Nephron progenitor cell (in vitro differentiated cells): ENCODE results near the gene LRRTM3.

ENCODE experiments used
- DNase-seq: peaks from one replicate; pipeline ENCODE4 v3.0.0; 2021
- H3K27ac Mint-ChIP-seq: 2 replicates; pipeline ENCODE4 v1.8.0; 2021; ENCODE audit warnings: mild to moderate bottlenecking, moderate library complexity, mixed read lengths
- H3K27me3 Mint-ChIP-seq: 2 replicates; pipeline ENCODE4 v1.8.0; 2021; ENCODE audit warnings: mild to moderate bottlenecking, low read depth, mixed read lengths; ENCODE audit not compliant: poor library complexity
- H3K36me3 Mint-ChIP-seq: 2 replicates; pipeline ENCODE4 v1.8.0; 2021; ENCODE audit warnings: low read depth, mixed read lengths
- H3K4me1 Mint-ChIP-seq: 2 replicates; pipeline ENCODE4 v1.8.0; 2021; ENCODE audit warnings: mixed read lengths
- H3K4me3 Mint-ChIP-seq: 2 replicates; pipeline ENCODE4 v1.8.0; 2021; ENCODE audit warnings: mild to moderate bottlenecking, moderate library complexity, mixed read lengths
- H3K9me3 Mint-ChIP-seq: 2 replicates; pipeline ENCODE4 v1.8.0; 2021; ENCODE audit warnings: mild to moderate bottlenecking, moderate library complexity, mixed read lengths
- TF ChIP-seq, protein P1 (sequence below): fragments of 200-600 bp; sonication (generic); IDR thresholded peaks from 2 replicates; pipeline ENCODE4 v1.5.0; 2021; ENCODE audit warnings: antibody characterized with exemption

LRRTM3 gene

DNA sequence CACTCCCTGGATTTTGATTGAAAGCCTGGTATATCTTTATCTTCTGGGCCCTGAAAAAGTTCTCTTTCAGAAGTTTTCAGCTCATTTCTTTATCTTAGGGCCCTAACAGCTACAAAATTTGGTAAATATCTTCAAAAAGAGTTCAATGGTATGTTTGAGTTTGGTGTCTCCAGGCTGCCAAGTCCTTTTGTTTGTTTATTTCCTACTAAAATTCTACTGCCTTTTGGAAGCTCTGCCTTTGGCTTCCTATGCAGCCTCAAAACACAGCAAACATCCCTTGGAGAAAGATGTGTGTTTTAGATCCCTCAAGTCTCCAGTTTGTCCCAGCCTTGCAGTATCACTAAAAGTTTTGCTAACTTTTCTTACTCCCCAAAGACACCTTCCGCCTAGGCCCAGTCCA, 146.8 kb downstream of the LRRTM3 start:
- H3K27ac Mint-ChIP-seq: no peak overlapping the region
- no peak overlapping the region for H3K4me3 Mint-ChIP-seq
- no peak for DNase-seq
- no peaks in the 10 kb centered on the region for H3K27me3 Mint-ChIP-seq
- TF ChIP-seq, protein P1, sequence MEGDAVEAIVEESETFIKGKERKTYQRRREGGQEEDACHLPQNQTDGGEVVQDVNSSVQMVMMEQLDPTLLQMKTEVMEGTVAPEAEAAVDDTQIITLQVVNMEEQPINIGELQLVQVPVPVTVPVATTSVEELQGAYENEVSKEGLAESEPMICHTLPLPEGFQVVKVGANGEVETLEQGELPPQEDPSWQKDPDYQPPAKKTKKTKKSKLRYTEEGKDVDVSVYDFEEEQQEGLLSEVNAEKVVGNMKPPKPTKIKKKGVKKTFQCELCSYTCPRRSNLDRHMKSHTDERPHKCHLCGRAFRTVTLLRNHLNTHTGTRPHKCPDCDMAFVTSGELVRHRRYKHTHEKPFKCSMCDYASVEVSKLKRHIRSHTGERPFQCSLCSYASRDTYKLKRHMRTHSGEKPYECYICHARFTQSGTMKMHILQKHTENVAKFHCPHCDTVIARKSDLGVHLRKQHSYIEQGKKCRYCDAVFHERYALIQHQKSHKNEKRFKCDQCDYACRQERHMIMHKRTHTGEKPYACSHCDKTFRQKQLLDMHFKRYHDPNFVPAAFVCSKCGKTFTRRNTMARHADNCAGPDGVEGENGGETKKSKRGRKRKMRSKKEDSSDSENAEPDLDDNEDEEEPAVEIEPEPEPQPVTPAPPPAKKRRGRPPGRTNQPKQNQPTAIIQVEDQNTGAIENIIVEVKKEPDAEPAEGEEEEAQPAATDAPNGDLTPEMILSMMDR: no peak
- no peaks in the 10 kb centered on the region for H3K9me3 Mint-ChIP-seq
- no peaks in the 10 kb centered on the region for H3K36me3 Mint-ChIP-seq
- H3K4me1 Mint-ChIP-seq: no peaks in the 10 kb centered on the region

DNA sequence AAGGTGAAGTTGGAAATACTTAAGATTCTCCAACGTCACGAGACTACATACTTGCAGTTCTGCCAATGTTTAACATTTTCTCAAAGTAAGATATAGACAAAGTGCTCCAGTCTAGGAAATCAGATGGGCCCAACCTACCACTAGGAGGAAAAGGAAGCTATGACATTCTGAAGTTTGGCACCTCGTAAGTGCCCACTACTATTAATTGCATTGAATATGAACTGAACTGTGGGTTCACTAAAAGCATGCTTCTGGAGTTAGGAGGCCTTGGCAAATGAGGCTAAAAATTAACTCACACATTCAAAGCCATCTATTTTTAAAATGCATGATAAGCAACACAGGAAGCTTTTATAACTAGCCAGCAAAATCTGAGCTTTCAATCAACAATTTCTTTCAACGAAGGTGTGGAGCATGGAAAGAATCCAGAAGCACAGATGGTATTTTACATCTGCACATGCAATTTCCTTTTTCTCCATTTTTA, 149.7 kb downstream of the LRRTM3 start:
- Mint-ChIP-seq H3K27ac (no peak overlapping the region), H3K4me1 (no peaks in the 10 kb centered on the region), H3K36me3 (no peaks in the 10 kb centered on the region), H3K27me3 (peaks cover 4% of the 10 kb centered on the region), H3K4me3 (no peak overlapping the region), H3K9me3 (no peaks in the 10 kb centered on the region)
- TF ChIP-seq, protein P1: no peak
- no peak for DNase-seq

DNA sequence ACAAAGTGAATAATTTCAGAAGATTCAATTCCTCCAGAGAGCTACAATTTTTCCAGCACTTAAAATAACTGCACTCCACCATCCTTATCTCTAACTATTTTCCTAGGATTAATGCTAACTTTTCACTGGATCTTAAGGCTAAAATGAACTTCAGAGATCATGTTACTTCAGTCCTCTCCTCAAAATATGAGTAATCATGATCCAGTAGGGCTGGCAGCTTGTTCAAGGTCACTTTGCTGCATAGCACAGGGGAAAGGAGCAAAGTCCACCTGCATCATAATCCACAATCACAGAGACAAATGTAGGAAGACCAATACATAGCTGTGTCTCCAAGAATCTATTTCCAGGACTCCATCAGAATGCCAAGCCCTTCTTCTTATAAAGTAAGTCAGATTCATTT, 150.3 kb downstream of the LRRTM3 start:
- TF ChIP-seq, protein P1: no peak
- H3K9me3 Mint-ChIP-seq: no peaks in the 10 kb centered on the region
- H3K36me3 Mint-ChIP-seq: no peaks in the 10 kb centered on the region
- no peak overlapping the region for H3K27ac Mint-ChIP-seq
- DNase-seq: no peak
- H3K4me3 Mint-ChIP-seq: no peak overlapping the region
- H3K4me1 Mint-ChIP-seq: no peaks in the 10 kb centered on the region
- H3K27me3 Mint-ChIP-seq: peaks cover 4% of the 10 kb centered on the region

DNA sequence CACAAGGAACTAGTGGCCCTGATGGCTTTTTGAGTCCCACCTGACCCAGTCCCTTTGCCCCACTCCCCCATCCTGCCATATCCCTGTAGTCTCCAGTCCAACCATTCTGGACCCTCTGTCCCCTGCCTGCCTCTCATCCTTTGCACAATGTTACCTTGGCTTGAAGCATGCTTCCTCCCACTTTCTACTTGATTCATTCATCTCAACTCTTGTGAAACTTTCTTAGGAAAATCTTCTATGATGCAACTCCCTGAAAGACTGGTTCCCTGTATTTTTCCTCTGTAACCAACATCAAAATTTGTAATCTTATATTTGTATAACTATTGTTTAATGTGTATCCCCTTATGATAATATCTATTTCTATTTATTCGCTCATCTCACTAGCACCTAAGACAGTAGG, 151.5 kb downstream of the LRRTM3 start:
- no peak overlapping the region for H3K4me3 Mint-ChIP-seq
- H3K27me3 Mint-ChIP-seq: peaks cover 4% of the 10 kb centered on the region
- H3K4me1 Mint-ChIP-seq: no peaks in the 10 kb centered on the region
- TF ChIP-seq, protein P1: no peak
- H3K36me3 Mint-ChIP-seq: no peaks in the 10 kb centered on the region
- no peak overlapping the region for H3K27ac Mint-ChIP-seq
- no peak for DNase-seq
- no peaks in the 10 kb centered on the region for H3K9me3 Mint-ChIP-seq

DNA sequence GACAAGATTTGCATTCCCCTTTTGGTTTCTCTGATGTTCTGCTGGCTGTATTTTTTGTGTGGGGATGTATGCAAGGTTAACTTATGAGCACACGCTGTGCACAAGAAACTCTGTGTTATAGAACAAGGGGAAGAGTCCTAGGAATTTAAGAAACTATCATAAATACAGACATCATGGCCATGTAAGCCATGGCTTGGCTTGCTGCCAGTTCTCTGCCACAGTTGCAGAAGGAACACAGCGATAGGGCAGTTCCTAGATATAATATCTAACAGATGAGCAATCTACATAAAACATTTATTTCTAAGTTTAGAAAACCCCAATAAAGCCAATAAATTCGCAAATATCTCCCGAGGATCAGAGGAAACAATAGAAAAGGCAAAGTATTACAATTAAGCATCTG, 153.3 kb downstream of the LRRTM3 start:
- no peaks in the 10 kb centered on the region for H3K4me1 Mint-ChIP-seq
- no peaks in the 10 kb centered on the region for H3K36me3 Mint-ChIP-seq
- no peak overlapping the region for H3K4me3 Mint-ChIP-seq
- H3K9me3 Mint-ChIP-seq: no peaks in the 10 kb centered on the region
- peaks cover 4% of the 10 kb centered on the region for H3K27me3 Mint-ChIP-seq
- no peak for DNase-seq
- TF ChIP-seq, protein P1: no peak
- no peak overlapping the region for H3K27ac Mint-ChIP-seq

DNA sequence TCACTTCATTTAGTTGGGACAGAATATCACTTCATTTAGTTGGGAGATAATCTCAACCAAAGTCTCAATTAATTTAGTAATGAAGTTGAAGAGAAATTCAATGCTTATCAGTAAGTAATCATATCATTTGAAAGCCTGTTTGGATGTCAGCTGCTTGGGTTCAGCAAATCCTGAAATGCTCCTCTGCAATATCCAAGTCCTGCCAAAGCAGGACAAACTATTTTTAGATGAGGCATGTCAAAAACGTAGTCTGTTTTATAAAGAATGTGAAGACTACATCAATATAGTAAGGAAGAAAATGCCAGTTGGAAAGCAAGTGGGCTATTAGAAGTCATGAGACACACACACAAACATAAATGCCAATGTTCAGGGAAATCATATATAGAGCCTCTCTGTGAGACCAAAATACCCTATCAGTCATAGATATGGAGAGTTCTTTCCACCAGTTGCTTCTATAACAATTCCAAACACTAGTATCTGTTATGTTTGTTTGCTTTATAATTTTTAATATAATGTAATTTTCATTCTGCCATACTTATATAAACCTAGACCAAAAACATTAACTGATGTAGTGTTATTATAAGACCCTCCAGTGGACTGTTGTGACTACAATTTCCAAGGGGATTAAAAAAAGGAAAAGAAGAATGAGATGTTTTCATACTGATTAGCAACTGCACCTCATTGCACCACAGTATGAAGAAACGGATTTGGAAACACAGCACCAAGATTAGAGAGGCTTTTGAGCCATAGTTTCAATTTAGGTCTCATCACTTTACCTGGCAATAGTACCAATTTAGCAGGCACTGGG, 160.7 kb downstream of the LRRTM3 start:
- Mint-ChIP-seq H3K9me3 (no peaks in the 10 kb centered on the region), H3K4me3 (no peak overlapping the region), H3K36me3 (no peaks in the 10 kb centered on the region), H3K4me1 (no peaks in the 10 kb centered on the region), H3K27ac (no peak overlapping the region), H3K27me3 (no peaks in the 10 kb centered on the region)
- DNase-seq: no peak
- TF ChIP-seq, protein P1: no peak
